Measurements from ENCODE around the gene POMC. TPM values are rescaled to one million over a fixed set of nuclear protein-coding genes. Genes with fewer than 3 reads are reported as not detected.

The POMC gene
- total RNA-seq, 1 experiment from 2014 or later, result not detected

DNA sequence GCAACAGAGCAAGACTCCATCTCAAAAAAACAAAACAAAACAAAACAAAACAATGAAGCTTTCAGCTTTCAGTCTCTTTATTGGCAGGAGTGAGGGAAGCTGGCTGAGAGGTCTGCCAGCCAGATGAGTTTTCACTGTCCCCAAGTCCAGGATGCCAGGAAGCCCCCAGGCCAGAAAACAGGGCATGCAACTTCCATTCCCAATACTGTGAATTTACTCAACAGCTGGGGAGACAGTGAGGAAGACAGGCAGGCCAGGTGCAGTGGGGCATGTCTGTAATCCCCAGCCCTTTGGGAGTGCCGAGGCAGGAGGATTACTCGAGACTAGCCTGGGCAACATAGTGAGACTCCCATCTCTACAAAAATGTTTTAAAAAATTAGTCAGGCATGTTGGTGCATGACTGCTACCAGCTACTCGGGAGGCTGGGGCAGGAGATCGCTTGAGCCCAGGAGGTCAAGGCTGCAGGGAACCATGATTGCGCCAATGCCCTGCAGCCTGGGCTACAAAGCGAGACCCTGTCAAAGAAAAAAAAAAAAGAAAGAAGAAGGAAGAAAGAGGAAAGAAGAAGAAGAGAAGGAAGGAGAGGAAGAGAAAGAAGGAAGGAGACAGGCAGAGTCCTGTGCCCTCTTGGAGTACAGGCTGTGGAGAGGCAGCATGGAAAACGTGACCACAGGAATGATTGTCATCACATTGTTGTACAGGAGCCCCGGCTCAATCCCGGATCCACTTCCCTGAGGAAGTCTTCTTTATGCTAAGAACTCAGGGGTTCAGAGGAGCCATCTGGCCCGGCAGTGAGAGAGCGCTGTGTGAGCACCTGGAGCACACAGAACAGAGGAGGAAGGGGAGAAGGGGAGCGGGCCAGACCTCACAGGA lies 29.2 kb upstream of the POMC start:
- TF ChIP-seq, protein P1, sequence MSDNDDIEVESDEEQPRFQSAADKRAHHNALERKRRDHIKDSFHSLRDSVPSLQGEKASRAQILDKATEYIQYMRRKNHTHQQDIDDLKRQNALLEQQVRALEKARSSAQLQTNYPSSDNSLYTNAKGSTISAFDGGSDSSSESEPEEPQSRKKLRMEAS (IDR thresholded peaks at IDR 0.05), result no peak
- RAD21 ChIA-PET (ENCODE audit: low non-redundant PET in 1 of 2, low total read pairs in 2 of 2, uncharacterized antibody in 2 of 2, unreplicated experiment in 2 of 2), result no interaction called here
- no peak overlapping the region for H3K4me3 ChIP-seq (replicated peaks in 1 of 2; ENCODE audit: low read depth in 1 of 2, low read length in 2 of 2)
- no peak overlapping the region for H3K27ac ChIP-seq (ENCODE audit: low read depth, low read length)
- H3K79me2 ChIP-seq (ENCODE audit: insufficient read depth, low read length), result no peaks in the 10 kb centered on the region
- H4K20me1 ChIP-seq (ENCODE audit: insufficient read depth), result no peaks in the 10 kb centered on the region
- no peak overlapping the region for H2AFZ ChIP-seq (ENCODE audit: low read depth, low read length, poor library complexity, severe bottlenecking)
- BruUV-seq (replicated peaks), result no TSS peak
- H3K9me3 ChIP-seq (ENCODE audit: control insufficient read depth in 1 of 2, insufficient read depth in 1 of 2, low read depth in 1 of 2, low read length in 2 of 2), result no peaks in the 10 kb centered on the region
- CTCF ChIA-PET, result interaction anchor here (0.7 to 3.1 kb wide), 5 partner anchors 31 to 367 kb away, joined by 3 to 24 read pairs (median 3); no protein-coding TSS in a partner anchor
- POLR2A ChIA-PET, result no interaction called here
- no peaks in the 10 kb centered on the region for H3K27me3 ChIP-seq (ENCODE audit: insufficient read depth, low read length)
- intact Hi-C loops (cut with micrococcal nuclease), result loop anchor here (2.0 to 5.0 kb wide), 2 partner anchors 370 to 787 kb away; no protein-coding TSS in a partner anchor
- no peak overlapping the region for H3K4me2 ChIP-seq (ENCODE audit: low read length)
- no peak for ATAC-seq
- no peak for DNase-seq (ENCODE audit: low read depth, low spot score)
- no peaks in the 10 kb centered on the region for H3K36me3 ChIP-seq (ENCODE audit: control insufficient read depth in 1 of 2, insufficient read depth in 2 of 2, low read length in 2 of 2)
- no peaks in the 10 kb centered on the region for H3K9me2 ChIP-seq (ENCODE audit: insufficient read depth)
- H3K4me1 ChIP-seq (ENCODE audit: control insufficient read depth in 1 of 2, insufficient read depth in 2 of 2, low read length in 2 of 2), result 0 out of 4 replicates have a peak, but pooled peaks cover 0 to 4% of the 10 kb centered on the region in 2 experiments
- no peak overlapping the region for H3K9ac ChIP-seq (ENCODE audit: low read length)

DNA sequence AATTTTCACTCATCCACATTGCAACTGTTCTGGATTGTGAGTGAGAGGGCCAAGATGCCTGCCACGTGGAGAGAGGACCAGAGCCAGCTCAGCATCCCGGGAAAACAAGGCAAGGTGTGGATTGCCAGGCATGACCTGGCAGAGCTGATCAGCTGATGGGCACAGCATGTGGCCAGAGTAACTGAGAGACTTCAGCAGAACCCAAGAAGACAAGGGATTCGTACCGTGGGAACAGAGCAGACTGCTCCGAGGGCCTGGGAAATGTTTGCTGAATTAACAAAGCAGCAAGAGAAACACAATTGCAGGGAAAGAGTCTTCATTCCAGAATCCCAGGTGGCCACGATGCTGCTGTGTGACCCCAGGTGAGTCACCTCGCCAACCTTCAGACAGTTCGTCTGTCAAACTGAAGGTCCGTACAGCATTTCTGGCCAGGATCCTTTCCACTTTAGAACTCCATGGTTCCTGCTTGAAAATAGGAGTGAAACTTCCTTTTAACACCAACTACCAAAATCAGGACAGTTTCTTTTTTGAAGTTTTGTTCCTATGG lies 26.3 kb upstream of the POMC start:
- H3K9ac ChIP-seq (ENCODE audit: low read length), result no peak overlapping the region
- ChIA-PET POLR2A (no interaction called here), RAD21 (ENCODE audit: low non-redundant PET in 1 of 2, low total read pairs in 2 of 2, uncharacterized antibody in 2 of 2, unreplicated experiment in 2 of 2) (no interaction called here), CTCF (interaction anchor here (0.6 to 3.1 kb wide), 3 partner anchors 34 to 219 kb away, joined by 3 to 24 read pairs (median 3); no protein-coding TSS in a partner anchor)
- ATAC-seq (no peak), DNase-seq (ENCODE audit: low read depth, low spot score) (no peak)
- H3K79me2 ChIP-seq (ENCODE audit: insufficient read depth, low read length), result no peaks in the 10 kb centered on the region
- H3K4me2 ChIP-seq (ENCODE audit: low read length), result no peak overlapping the region
- H3K9me2 ChIP-seq (ENCODE audit: insufficient read depth), result no peaks in the 10 kb centered on the region
- no peaks in the 10 kb centered on the region for H4K20me1 ChIP-seq (ENCODE audit: insufficient read depth)
- no peaks in the 10 kb centered on the region for H3K36me3 ChIP-seq (ENCODE audit: control insufficient read depth in 1 of 2, insufficient read depth in 2 of 2, low read length in 2 of 2)
- intact Hi-C loops (cut with micrococcal nuclease), result loop anchor here (5.0 kb wide), 1 partner anchor 367 kb away; no protein-coding TSS in a partner anchor
- no TSS peak for BruUV-seq (replicated peaks)
- no peak overlapping the region for H3K4me3 ChIP-seq (replicated peaks in 1 of 2; ENCODE audit: low read depth in 1 of 2, low read length in 2 of 2)
- H3K9me3 ChIP-seq (ENCODE audit: control insufficient read depth in 1 of 2, insufficient read depth in 1 of 2, low read depth in 1 of 2, low read length in 2 of 2), result no peaks in the 10 kb centered on the region
- H3K27ac ChIP-seq (ENCODE audit: low read depth, low read length), result no peak overlapping the region
- H3K27me3 ChIP-seq (ENCODE audit: insufficient read depth, low read length), result no peaks in the 10 kb centered on the region
- no peaks in the 10 kb centered on the region for H3K4me1 ChIP-seq (ENCODE audit: control insufficient read depth in 1 of 2, insufficient read depth in 2 of 2, low read length in 2 of 2)
- H2AFZ ChIP-seq (ENCODE audit: low read depth, low read length, poor library complexity, severe bottlenecking), result no peak overlapping the region
- TF ChIP-seq JUND (IDR thresholded peaks at IDR 0.05) (no peak), EZH2 (IDR thresholded peaks at IDR 0.05) (no peak), TCF7L2 (IDR thresholded peaks at IDR 0.05; ENCODE audit: borderline replicate concordance, extremely low read depth, insufficient read depth, insufficient read length) (no peak), SP1 (IDR thresholded peaks at IDR 0.05; ENCODE audit: low read depth) (no peak), ZNF274 (IDR thresholded peaks at IDR 0.05; ENCODE audit: low read depth, low read length) (no peak), ELF1 (IDR thresholded peaks at IDR 0.05; ENCODE audit: borderline replicate concordance, low read depth) (no peak), POLR2A (IDR thresholded peaks at IDR 0.05; ENCODE audit: borderline replicate concordance, extremely low read depth, insufficient read depth, insufficient read length) (no peak), EGR1 (IDR thresholded peaks at IDR 0.05; ENCODE audit: low read depth) (no peak), RAD21 (IDR thresholded peaks at IDR 0.05; ENCODE audit: low read depth) (no peak), CBX3 (IDR thresholded peaks at IDR 0.05; ENCODE audit: low read depth) (no peak), EZH2phosphoT487 (IDR thresholded peaks at IDR 0.05; ENCODE audit: borderline replicate concordance) (no peak)
- TF ChIP-seq, protein P1 (IDR thresholded peaks at IDR 0.05), result no peak
- TF ChIP-seq, protein P2, sequence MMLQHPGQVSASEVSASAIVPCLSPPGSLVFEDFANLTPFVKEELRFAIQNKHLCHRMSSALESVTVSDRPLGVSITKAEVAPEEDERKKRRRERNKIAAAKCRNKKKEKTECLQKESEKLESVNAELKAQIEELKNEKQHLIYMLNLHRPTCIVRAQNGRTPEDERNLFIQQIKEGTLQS (IDR thresholded peaks at IDR 0.05), result no peak
- TF ChIP-seq, protein P3, sequence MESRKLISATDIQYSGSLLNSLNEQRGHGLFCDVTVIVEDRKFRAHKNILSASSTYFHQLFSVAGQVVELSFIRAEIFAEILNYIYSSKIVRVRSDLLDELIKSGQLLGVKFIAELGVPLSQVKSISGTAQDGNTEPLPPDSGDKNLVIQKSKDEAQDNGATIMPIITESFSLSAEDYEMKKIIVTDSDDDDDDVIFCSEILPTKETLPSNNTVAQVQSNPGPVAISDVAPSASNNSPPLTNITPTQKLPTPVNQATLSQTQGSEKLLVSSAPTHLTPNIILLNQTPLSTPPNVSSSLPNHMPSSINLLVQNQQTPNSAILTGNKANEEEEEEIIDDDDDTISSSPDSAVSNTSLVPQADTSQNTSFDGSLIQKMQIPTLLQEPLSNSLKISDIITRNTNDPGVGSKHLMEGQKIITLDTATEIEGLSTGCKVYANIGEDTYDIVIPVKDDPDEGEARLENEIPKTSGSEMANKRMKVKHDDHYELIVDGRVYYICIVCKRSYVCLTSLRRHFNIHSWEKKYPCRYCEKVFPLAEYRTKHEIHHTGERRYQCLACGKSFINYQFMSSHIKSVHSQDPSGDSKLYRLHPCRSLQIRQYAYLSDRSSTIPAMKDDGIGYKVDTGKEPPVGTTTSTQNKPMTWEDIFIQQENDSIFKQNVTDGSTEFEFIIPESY (IDR thresholded peaks at IDR 0.05; ENCODE audit: extremely low read depth, insufficient replicate concordance, low read length), result no peak
